HG03095 (cell line): Measurements from ENCODE around the gene SYCE1.
"Not testable (repeated sequence)": the region's sequence is repeated elsewhere in the genome, so short reads cannot be mapped to it uniquely, and the experiment has no call there.

Experiments
- ATAC-seq: cut with Tn5 transposase; IDR thresholded peaks from one replicate; pipeline ENCODE4 v1.9.1; 2021; ENCODE audit warnings: moderate library complexity; ENCODE audit not compliant: unreplicated experiment

SYCE1 gene

DNA sequence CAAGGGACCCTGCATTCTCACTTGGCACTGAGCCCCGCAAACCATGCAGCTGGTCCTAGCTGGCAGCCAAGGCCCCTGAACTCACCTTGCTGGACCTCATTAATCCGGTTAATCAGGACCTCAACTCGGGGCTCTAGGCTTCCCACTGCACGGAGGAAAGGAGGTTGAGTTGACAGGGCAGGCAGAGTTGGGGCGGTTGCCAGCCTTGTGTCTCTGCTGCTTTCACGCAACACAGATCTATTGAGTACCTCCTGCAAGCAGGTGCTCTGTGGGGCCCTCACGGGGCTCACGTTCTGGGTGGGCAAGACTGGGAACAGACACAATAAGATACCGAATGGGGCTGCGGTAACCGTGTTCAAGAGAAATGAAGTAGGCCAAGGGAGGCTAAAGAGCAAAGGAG is 6.2 kb downstream of the SYCE1 start:
- ATAC-seq: no peak

DNA sequence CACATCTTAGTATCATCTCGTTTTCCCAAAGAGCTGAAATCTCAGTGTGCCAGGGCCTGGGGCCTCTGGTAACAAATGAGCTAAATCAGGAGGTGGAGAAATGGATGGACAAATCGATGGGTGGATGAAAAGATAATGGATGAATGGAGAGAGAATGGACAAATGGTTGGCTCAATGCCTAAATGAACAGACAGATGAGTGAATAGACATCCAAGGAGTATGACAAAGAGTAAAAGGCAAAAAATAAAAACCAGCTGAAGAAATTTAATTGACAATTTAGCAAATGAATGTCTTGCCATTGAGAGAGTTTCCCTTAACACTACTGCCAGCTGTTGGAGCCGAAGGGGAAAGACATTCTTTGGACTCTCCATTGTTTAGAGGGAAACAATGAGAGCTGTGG is 8.0 kb downstream of the SYCE1 start:
- no peak for ATAC-seq

GRCh38 chr10:133555521-133555920 is 9.9 kb downstream of the SYCE1 start:
- no peak for ATAC-seq

GRCh38 chr10:133554600-133554999 is 10.8 kb downstream of the SYCE1 start:
- no peak for ATAC-seq

DNA sequence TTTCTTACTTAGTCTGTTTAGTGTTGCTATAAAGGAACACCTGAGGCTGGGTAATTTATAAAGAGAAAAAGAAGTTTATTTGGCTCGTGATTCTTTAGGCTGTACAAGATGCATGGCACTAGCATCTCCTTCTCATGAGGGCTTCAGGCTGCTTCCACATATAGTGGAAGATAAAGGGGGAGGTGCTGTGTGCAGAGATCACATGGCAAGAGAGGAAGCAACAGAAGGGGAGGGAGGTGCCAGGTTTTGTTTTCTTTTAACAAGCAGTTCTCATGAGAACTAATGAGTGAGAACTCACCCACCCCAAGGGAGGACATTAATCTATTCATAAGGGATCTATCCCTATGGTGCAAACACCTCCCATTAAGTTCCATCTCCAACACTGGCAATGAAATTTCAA is 20.9 kb downstream of the SYCE1 start:
- no peak for ATAC-seq

DNA sequence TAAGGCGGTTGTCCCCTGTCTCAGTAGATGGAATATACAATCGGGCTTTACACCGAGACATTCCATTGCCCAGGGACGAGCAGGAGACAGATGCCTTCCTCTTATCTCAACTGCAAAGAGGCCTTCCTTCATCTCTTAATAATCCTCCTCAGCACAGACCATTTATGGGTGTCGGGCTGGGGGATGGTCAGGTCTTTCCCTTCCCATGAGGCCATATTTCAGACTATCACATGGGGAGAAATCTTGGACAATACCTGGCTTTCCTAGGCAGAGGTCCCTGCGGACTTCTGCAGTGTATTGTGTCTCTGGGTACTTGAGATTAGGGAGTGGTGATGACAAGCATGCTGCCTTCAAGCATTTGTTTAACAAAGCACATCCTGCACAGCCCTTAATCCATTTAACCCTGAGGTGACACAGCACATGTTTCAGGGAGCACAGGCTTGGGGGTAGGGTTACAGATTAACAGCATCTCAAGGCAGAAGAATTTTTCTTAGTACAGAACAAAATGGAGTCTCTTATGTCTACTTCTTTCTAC is 23.9 kb downstream of the SYCE1 start:
- not testable (repeated sequence) for ATAC-seq

DNA sequence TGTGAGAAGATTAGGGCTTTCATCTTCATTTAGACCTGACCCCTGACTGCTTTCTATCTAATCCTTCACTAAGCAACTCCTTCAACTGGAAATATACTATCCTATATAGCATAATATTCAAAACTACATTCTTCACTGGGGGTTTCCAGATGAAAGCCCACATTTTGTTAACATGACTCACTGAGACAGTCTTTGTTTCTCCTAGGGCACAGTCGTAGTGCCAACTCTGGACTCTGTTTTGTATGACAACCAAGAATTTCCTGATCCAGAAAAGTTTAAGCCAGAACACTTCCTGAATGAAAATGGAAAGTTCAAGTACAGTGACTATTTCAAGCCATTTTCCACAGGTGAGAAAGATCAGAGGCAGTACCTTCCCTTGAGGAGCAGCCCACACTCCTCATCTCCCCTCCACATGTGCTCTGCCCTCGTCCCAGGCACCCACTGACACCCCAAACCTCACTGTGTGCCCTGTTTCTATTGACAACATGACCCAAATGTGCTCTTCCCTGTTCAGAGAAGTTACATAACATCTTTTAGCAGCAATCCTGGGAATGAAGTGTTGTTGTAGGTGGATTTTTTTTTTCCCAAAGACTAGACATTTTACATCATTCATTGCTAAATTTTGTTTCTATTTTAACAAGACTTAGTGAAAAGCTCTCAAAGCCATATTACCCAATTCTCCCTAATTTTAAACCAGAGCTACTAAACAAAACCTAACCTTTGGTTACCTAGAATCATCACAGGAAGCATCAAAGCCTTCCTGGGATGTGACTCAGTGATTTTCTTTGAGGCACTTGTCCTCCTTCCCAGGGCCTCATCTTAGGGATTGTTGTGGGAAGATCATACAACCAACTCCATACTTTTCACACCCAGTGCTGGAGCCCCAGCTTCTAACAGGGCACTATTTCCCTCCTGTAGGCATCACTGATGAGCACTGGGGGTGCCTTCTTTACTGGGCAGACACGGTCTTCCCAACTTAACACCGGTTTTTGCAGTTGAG is 27.5 kb downstream of the SYCE1 start:
- no peak for ATAC-seq

- ATAC-seq: no peak
Measured at GRCh38 chr10:133536198-133536597, 29.2 kb downstream of the SYCE1 start.

- ATAC-seq: no peak
Measured at GRCh38 chr10:133534417-133534816, 31.0 kb downstream of the SYCE1 start.

- no peak for ATAC-seq
Measured at GRCh38 chr10:133532871-133533270, 32.5 kb downstream of the SYCE1 start.

GRCh38 chr10:133530506-133530905 is 34.9 kb downstream of the SYCE1 start:
- ATAC-seq: no peak

GRCh38 chr10:133529576-133529946 is 35.8 kb downstream of the SYCE1 start:
- ATAC-seq: no peak

- ATAC-seq: no peak
Measured at GRCh38 chr10:133528845-133529575, 36.4 kb downstream of the SYCE1 start.

DNA sequence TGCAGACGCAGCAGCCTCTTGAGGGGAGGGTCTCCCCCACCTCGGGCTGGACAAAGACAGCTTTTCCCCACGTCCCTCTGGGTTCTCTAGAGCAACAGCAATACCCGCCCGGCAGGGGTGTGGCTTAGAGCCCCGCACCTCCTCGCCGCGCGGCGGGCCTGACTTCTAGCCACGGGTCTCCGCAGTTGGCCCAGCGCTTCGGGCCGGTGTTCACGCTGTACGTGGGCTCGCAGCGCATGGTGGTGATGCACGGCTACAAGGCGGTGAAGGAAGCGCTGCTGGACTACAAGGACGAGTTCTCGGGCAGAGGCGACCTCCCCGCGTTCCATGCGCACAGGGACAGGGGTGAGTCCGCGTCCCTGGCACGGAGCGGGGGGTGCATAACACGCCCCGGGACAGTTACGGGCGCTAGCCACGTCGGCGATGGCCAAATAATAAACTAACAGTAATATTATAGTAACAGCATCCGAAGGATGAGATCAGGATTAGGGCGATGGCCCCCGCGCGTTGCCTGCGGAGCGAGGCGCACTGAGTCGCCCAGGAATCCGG is 37.0 kb downstream of the SYCE1 start:
- no peak for ATAC-seq

- ATAC-seq: no peak
Measured at GRCh38 chr10:133527771-133528271, 37.6 kb downstream of the SYCE1 start.

GRCh38 chr10:133526957-133527588 is 38.3 kb downstream of the SYCE1 start, which contains the start of gene CYP2E1:
CYP2E1 (plus strand) TSS chr10:133527363; CDS start chr10:133527396, 33 bp downstream.
- no peak for ATAC-seq

DNA sequence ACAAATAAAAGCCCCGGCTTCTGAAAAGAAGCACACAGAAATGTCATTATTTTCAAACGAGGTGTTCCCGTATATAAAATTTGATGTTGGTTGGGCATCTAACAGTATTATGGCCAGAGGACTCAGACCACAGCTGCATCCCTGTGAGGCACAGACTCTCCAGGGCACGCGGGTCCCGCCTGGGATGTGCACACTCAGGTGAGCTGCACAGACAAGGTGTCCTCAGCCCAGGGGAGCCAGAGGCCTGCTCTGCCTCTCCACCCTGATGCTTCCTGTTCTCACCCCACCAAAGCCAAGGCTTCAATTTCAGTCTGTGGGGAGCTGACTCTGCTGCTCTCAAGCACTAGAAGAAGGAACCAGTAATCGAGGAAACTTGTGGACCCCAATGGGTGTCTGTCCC is 39.9 kb downstream of the SYCE1 start:
- no peak for ATAC-seq

DNA sequence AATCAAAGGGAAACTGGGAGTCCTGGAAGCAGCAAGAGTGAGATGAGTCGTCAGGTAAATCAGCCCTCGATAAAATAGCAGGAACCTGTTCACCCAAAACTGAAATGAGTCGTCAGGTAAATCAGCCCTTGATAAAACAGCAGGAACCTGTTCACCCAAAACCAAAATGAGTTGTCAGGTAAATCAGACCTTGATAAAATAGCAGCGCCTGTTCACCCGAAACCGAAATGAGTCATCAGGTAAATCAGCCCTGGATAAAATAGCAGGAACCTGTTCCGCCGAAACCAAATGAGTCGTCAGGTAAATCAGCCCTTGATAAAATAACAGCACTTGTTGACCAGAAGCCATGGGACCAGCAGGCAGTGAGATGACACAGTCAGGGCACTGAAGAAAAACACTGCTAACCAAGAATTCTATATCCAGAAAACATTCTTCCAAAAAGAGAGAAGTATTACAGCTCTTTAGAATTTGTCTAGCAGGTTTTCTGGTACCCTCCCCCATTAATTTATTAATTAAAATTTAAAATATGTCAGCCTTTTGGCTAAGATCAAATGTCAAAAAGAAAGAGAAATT is 41.7 kb downstream of the SYCE1 start:
- no peak for ATAC-seq

DNA sequence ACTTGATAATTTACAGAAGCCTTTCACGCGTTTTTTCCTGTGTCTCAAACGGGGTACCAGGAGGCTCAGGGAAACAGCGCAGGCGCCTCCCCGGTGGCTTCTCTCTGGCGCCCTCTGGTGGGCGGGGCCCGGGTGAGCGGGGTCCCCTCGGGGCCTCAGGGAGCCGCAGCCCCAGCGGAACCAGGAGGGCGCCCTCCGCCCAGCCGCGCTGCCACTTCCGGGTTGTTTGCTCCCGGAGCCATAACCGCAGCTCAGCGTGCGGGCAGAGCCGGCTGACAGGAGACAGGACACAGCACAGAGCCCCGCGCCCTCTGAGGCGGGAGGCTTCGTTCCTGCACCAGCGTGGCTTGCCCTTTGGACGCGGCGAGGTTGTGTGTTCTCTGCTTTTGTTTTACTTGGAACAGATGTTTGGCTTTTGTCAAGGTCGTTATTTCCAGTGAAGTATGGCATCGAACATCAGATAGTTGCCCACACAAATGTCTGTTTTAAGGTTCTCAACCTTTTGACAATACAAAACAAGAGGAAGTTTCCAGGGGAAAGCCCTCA is 45.1 kb downstream of the SYCE1 start:
- peak; percentile 97 for ATAC-seq

DNA sequence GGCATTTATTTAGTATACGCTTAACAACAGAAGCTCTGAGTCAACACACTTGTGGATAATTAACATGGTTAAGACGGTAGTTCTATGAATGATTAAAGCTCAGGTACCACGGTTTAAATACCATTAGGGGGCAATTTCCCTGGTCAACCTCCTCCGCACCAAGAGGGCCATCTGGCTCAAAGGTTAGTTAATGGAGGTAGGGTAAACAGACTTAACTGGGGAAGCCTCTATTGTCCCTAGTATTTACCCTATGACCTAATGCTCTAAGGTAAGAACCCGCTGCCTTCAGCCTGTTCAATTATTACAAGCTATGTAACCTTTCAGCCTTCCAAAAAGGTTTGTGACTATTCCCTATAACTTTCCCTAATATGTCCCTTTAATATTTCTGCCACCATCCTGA is 46.9 kb downstream of the SYCE1 start:
- not testable (repeated sequence) for ATAC-seq
